ENCODE data around the gene GTF3C5. TPM values are rescaled to one million over a fixed set of nuclear protein-coding genes. Genes with fewer than 3 reads are reported as not detected.
"Not testable (repeated sequence)": the region's sequence is repeated elsewhere in the genome, so short reads cannot be mapped to it uniquely, and the experiment has no call there.

Gene GTF3C5
- total RNA-seq, 1 donor from 2014 or later: 77.9 TPM

DNA sequence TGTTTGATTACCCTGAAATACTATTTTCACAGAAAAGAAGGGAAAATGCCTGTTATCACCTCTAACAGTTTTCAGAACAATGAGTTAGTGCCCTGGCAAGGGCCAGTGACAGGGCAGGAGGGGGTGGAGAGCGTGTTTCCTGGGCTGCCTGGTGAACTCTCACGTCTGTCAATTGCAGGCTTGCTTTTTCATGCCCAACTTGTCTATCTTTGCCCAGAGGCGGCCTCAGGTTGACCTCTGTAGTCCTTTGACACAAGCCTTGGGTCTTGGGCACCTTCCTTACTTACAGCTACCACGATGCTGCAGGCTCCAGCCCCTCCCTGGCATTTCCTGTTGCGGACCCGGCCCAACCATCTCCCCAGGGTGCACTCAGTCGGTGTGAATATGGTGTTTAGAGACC, 28.8 kb downstream of the GTF3C5 start:
- Mint-ChIP-seq H3K4me1 (peaks cover 16% of the 10 kb centered on the region), H3K4me3 (no peak overlapping the region)
- no peaks in the 10 kb centered on the region for H3K36me3 ChIP-seq

DNA sequence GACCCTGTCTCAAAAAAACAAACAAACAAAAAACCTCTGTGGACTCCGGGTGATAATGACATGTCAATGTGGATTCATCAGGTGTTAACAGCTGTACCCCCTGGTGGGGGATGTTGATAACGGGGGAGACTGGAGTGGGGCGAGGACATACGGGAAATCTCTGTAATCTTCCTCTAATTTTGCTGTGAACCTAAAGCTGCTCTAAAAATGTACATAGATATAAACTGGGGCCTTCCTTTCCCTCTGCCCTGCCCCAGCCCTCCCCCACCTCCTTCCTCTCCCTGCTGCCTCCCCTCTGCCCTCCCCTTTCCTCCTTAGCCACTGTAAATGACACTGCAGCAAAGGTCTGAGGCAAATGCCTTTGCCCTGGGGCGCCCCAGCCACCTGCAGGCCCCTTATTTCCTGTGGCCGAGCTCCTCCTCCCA, 29.6 kb downstream of the GTF3C5 start:
- H3K4me1 Mint-ChIP-seq: peaks cover 16% of the 10 kb centered on the region
- Histone ChIP-seq H3K4me2 (peak overlapping the region; percentile 63), H3K27ac (peak overlapping the region; percentile 53), H3K4me3 (no peak overlapping the region), H3F3A (ENCODE audit: low read depth) (peaks cover 20% of the 10 kb centered on the region), H3K27me3 (no peaks in the 10 kb centered on the region), H3K36me3 (no peaks in the 10 kb centered on the region), H2AFZ (replicated peaks) (no peak overlapping the region), H4K20me1 (ENCODE audit: low read depth) (no peaks in the 10 kb centered on the region), H3K9me3 (ENCODE audit: low read depth) (no peaks in the 10 kb centered on the region), H3K4me1 (peaks cover 20% of the 10 kb centered on the region), H3K9ac (no peak overlapping the region), H3K79me2 (ENCODE audit: low read depth) (no peaks in the 10 kb centered on the region)
- DNase-seq (ENCODE audit: low spot score): no peak
- H3K4me3 Mint-ChIP-seq: peak overlapping the region; percentile 41
- H3K27me3 Mint-ChIP-seq (ENCODE audit: insufficient read depth, low read depth): peaks cover 4% of the 10 kb centered on the region
- H3K9me3 Mint-ChIP-seq: no peaks in the 10 kb centered on the region
- peak overlapping the region; percentile 79 for H3K27ac Mint-ChIP-seq
- TF ChIP-seq, protein P1, sequence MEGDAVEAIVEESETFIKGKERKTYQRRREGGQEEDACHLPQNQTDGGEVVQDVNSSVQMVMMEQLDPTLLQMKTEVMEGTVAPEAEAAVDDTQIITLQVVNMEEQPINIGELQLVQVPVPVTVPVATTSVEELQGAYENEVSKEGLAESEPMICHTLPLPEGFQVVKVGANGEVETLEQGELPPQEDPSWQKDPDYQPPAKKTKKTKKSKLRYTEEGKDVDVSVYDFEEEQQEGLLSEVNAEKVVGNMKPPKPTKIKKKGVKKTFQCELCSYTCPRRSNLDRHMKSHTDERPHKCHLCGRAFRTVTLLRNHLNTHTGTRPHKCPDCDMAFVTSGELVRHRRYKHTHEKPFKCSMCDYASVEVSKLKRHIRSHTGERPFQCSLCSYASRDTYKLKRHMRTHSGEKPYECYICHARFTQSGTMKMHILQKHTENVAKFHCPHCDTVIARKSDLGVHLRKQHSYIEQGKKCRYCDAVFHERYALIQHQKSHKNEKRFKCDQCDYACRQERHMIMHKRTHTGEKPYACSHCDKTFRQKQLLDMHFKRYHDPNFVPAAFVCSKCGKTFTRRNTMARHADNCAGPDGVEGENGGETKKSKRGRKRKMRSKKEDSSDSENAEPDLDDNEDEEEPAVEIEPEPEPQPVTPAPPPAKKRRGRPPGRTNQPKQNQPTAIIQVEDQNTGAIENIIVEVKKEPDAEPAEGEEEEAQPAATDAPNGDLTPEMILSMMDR (IDR thresholded peaks at IDR 0.05): no peak
- H3K36me3 Mint-ChIP-seq: peaks cover 17% of the 10 kb centered on the region

More for the DNA sequence above, 28.8 kb downstream of the GTF3C5 start:
- Histone ChIP-seq H3K27me3 (no peaks in the 10 kb centered on the region), H3K27ac (peak overlapping the region; percentile 53), H2AFZ (replicated peaks) (no peak overlapping the region), H3K79me2 (ENCODE audit: low read depth) (no peaks in the 10 kb centered on the region), H4K20me1 (ENCODE audit: low read depth) (no peaks in the 10 kb centered on the region), H3K9ac (no peak overlapping the region), H3K4me1 (peaks cover 20% of the 10 kb centered on the region), H3K4me2 (peak overlapping the region; percentile 63), H3K4me3 (no peak overlapping the region), H3F3A (ENCODE audit: low read depth) (peaks cover 20% of the 10 kb centered on the region), H3K9me3 (ENCODE audit: low read depth) (no peaks in the 10 kb centered on the region)
- H3K27ac Mint-ChIP-seq: no peak overlapping the region
- H3K36me3 Mint-ChIP-seq: peaks cover 19% of the 10 kb centered on the region
- TF ChIP-seq, protein P1 (IDR thresholded peaks at IDR 0.05): no peak
- TF ChIP-seq EZH2 (IDR thresholded peaks at IDR 0.05) (no peak), EZH2phosphoT487 (IDR thresholded peaks at IDR 0.05) (no peak)
- peaks cover 4% of the 10 kb centered on the region for H3K27me3 Mint-ChIP-seq (ENCODE audit: insufficient read depth, low read depth)
- no peak for DNase-seq (ENCODE audit: low spot score)
- H3K9me3 Mint-ChIP-seq: no peaks in the 10 kb centered on the region

DNA sequence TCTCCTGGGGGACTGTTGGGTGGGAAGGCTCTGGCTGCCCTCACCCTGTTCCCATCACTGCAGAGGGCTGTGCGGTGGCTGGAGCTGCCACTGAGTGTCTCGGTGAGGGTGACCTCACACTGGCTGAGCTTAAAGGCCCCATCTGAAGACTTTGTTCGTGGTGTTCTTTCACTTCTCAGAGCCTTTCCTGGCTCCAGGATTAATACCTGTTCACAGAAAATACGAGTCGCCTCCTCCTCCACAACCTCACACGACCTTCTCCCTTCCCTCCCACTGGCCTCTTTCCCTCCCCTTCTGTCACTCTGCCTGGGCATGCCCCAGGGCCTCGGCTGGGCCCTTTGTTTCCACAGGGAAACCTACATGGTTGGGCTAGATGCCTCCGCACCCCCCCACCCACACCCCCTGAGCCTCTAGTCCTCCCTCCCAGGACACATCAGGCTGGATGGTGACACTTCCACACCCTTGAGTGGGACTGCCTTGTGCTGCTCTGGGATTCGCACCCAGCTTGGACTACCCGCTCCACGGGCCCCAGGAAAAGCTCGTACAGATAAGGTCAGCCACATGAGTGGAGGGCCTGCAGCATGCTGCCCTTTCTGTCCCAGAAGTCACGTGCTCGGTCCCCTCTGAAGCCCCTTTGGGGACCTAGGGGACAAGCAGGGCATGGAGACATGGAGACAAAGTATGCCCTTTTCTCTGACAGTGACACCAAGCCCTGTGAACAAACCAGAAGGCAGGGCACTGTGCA, 30.4 kb downstream of the GTF3C5 start:
- not testable (repeated sequence) for H3K27me3 ChIP-seq; H3K4me3 ChIP-seq; H3K9me3 Mint-ChIP-seq; H2AFZ ChIP-seq (replicated peaks); H3K27me3 Mint-ChIP-seq (ENCODE audit: insufficient read depth, low read depth); H3K36me3 ChIP-seq; H3K4me3 Mint-ChIP-seq; H3K9ac ChIP-seq; H3K79me2 ChIP-seq (ENCODE audit: low read depth); H4K20me1 ChIP-seq (ENCODE audit: low read depth); DNase-seq (ENCODE audit: low spot score); H3K9me3 ChIP-seq (ENCODE audit: low read depth); H3K27ac Mint-ChIP-seq
- Mint-ChIP-seq H3K4me1 (peaks cover 16% of the 10 kb centered on the region), H3K36me3 (peaks cover 15% of the 10 kb centered on the region)
- H3K4me1 ChIP-seq: peaks cover 20% of the 10 kb centered on the region
- H3K27ac ChIP-seq: peak overlapping the region; percentile 84
- peaks cover 20% of the 10 kb centered on the region for H3F3A ChIP-seq (ENCODE audit: low read depth)
- peak overlapping the region; percentile 17 for H3K4me2 ChIP-seq

DNA sequence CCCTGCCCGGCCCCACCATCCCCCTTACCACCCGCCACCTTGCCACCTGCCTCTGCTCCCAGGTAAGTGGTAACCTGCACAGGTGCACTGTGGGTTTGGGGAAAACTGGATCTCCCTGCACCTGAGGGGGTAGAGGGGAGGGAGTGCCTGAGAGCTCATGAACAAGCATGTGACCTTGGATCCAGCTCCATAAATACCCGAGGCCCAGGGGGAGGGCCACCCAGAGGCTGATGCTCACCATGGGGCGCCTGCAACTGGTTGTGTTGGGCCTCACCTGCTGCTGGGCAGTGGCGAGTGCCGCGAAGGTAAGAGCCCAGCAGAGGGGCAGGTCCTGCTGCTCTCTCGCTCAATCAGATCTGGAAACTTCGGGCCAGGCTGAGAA, 31.0 kb downstream of the GTF3C5 start, which contains the start of gene CEL:
Gene CEL, plus strand, starts transcription at position 218 of the 382 bp plus-strand sequence. Its CDS starts 22 bp downstream, at position 240.
- H3K27me3 ChIP-seq; H2AFZ ChIP-seq (replicated peaks); H3K79me2 ChIP-seq (ENCODE audit: low read depth); H3K9me3 Mint-ChIP-seq; H3K9me3 ChIP-seq (ENCODE audit: low read depth); H3K36me3 ChIP-seq; H4K20me1 ChIP-seq (ENCODE audit: low read depth); H3K4me3 ChIP-seq; H3K4me3 Mint-ChIP-seq; H3K9ac ChIP-seq; H3K27ac Mint-ChIP-seq; DNase-seq (ENCODE audit: low spot score); H3K27me3 Mint-ChIP-seq (ENCODE audit: insufficient read depth, low read depth): not testable (repeated sequence)
- H3K36me3 Mint-ChIP-seq: peaks cover 11% of the 10 kb centered on the region
- H3K4me1 ChIP-seq: peaks cover 20% of the 10 kb centered on the region
- H3K4me1 Mint-ChIP-seq: peaks cover 16% of the 10 kb centered on the region
- H3K27ac ChIP-seq: peak within 1 kb of the TSS; percentile 84
- H3K4me2 ChIP-seq: peak within 1 kb of the TSS; percentile 17
- H3F3A ChIP-seq (ENCODE audit: low read depth): peaks cover 20% of the 10 kb centered on the region

DNA sequence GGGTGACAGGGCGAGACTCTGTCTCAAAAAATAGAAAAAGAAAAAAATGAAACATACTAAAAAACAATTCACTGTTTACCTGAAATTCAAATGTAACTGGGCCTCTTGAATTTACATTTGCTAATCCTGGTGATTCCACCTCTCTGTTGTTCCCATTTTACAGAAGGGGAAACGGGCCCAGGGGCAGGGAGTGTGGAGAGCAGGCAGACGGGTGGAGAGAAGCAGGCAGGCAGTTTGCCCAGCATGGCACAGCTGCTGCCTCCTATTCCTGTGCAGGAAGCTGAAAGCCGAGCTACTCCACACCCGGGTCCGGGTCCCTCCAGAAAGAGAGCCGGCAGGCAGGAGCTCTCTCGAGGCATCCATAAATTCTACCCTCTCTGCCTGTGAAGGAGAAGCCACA, 31.8 kb downstream of the GTF3C5 start:
- H3K27me3 ChIP-seq; H3K79me2 ChIP-seq (ENCODE audit: low read depth); H2AFZ ChIP-seq (replicated peaks); H3K9ac ChIP-seq; H3K9me3 ChIP-seq (ENCODE audit: low read depth); DNase-seq (ENCODE audit: low spot score); H4K20me1 ChIP-seq (ENCODE audit: low read depth); H3K27ac ChIP-seq; H3K4me2 ChIP-seq; H3K36me3 ChIP-seq; H3K9me3 Mint-ChIP-seq; H3K27me3 Mint-ChIP-seq (ENCODE audit: insufficient read depth, low read depth); H3K27ac Mint-ChIP-seq; H3K4me3 Mint-ChIP-seq; H3K4me3 ChIP-seq: not testable (repeated sequence)
- Histone ChIP-seq H3K4me1 (peaks cover 20% of the 10 kb centered on the region), H3F3A (ENCODE audit: low read depth) (peaks cover 20% of the 10 kb centered on the region)
- H3K4me1 Mint-ChIP-seq: peaks cover 16% of the 10 kb centered on the region
- H3K36me3 Mint-ChIP-seq: peaks cover 10% of the 10 kb centered on the region
